K562 (cell line): ENCODE measurements around the gene COA4.

ENCODE experiments used
- MCM3 ChIP-seq: fragments of 450-650 bp; IDR thresholded peaks from 2 replicates; pipeline ENCODE4 v1.6.1; 2016
- ZNF263 ChIP-seq: sonication (generic); formaldehyde crosslinking; IDR thresholded peaks from 2 replicates; pipeline ENCODE4 v1.8.0; 2022; ENCODE audit warnings: mild to moderate bottlenecking, missing genetic modification reagents, borderline replicate concordance
- ZNF354B ChIP-seq: fragments of 250-450 bp; sonication (Bioruptor Pico); IDR thresholded peaks from 2 replicates; pipeline ENCODE4 v1.4.0; 2020

- no peak for TF ChIP-seq ZNF263 (CRISPR knock-in tag)
- TF ChIP-seq MCM3, result no peak
- no peak for TF ChIP-seq ZNF354B (CRISPR knock-in tag)
Measured at GRCh38 chr11:73833067-73833466, 43.6 kb downstream of the COA4 start.
